ENCODE data around the gene SUGCT.

- TF ChIP-seq POLR2AphosphoS5 (IDR thresholded peaks at IDR 0.05) = no peak
- TF ChIP-seq, protein P1, sequence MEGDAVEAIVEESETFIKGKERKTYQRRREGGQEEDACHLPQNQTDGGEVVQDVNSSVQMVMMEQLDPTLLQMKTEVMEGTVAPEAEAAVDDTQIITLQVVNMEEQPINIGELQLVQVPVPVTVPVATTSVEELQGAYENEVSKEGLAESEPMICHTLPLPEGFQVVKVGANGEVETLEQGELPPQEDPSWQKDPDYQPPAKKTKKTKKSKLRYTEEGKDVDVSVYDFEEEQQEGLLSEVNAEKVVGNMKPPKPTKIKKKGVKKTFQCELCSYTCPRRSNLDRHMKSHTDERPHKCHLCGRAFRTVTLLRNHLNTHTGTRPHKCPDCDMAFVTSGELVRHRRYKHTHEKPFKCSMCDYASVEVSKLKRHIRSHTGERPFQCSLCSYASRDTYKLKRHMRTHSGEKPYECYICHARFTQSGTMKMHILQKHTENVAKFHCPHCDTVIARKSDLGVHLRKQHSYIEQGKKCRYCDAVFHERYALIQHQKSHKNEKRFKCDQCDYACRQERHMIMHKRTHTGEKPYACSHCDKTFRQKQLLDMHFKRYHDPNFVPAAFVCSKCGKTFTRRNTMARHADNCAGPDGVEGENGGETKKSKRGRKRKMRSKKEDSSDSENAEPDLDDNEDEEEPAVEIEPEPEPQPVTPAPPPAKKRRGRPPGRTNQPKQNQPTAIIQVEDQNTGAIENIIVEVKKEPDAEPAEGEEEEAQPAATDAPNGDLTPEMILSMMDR (IDR thresholded peaks at IDR 0.05) = no peak
- TF ChIP-seq EP300 (IDR thresholded peaks at IDR 0.05) = no peak
- TF ChIP-seq POLR2A (IDR thresholded peaks at IDR 0.05) = no peak
These were observed 499.3 kb downstream of the SUGCT start for GRCh38 chr7:40634118-40634517.

Data from stomach (tissue), 4 donors.